ENCODE measurements around the gene VPS37B. TPM values are rescaled to one million over a fixed set of nuclear protein-coding genes. Genes with fewer than 3 reads are reported as not detected.
"Not testable (repeated sequence)": the region's sequence is repeated elsewhere in the genome, so short reads cannot be mapped to it uniquely, and the experiment has no call there.

VPS37B gene
- total and polyA plus RNA-seq, 4 experiments from 2014 or later: 18.8 to 23.7 (median 22.2) TPM

- no peaks in the 10 kb centered on the region for H3K27me3 ChIP-seq (ENCODE audit: insufficient read depth, low read length)
- H3K36me3 ChIP-seq (ENCODE audit: insufficient read depth, low read length): no peaks in the 10 kb centered on the region
- no peak for DNase-seq
- peaks cover 0 to 18% of the 10 kb centered on the region in 2 donors for H3K36me3 Mint-ChIP-seq
- H3K4me1 ChIP-seq (ENCODE audit: insufficient read depth, low read length): peaks cover 85% of the 10 kb centered on the region
- H3K27me3 Mint-ChIP-seq: no peaks in the 10 kb centered on the region
- CTCF ChIA-PET (ENCODE audit: partially characterized antibody): interaction anchor here (1.1 to 7.8 kb wide), 6 partner anchors 8 to 70 kb away, joined by 3 to 72 read pairs (median 8); no protein-coding TSS in a partner anchor
- no peak overlapping the region for H3K27ac ChIP-seq (ENCODE audit: low read depth, low read length)
- peak overlapping the region; percentile 61 to 92 (median 77) for H3K27ac Mint-ChIP-seq
- H3K9me3 ChIP-seq (ENCODE audit: control insufficient read depth in 1 of 2, low read length in 2 of 2): no peaks in the 10 kb centered on the region
- peaks cover 52 to 91% (median 74%) of the 10 kb centered on the region in 4 donors for H3K4me1 Mint-ChIP-seq
- intact Hi-C loops (cut with micrococcal nuclease): no loop called here
- H3K4me3 Mint-ChIP-seq: peak overlapping the region in 5 of 8 donors; percentile 28 to 54 (median 37)
- POLR2A ChIA-PET (ENCODE audit: partially characterized antibody): interaction anchor here (1.2 to 7.9 kb wide), 4 partner anchors 8 to 84 kb away, joined by 3 to 104 read pairs (median 11); partner anchors contain the start of genes ABCB9 and VPS37B
- no peak overlapping the region for H3K4me3 ChIP-seq (ENCODE audit: low read length in 2 of 2)
- no peaks in the 10 kb centered on the region for H3K9me3 Mint-ChIP-seq
Observed at GRCh38 chr12:122882908-122883558, 12.9 kb downstream of the VPS37B start.

GRCh38 chr12:122880668-122881067 is 15.3 kb downstream of the VPS37B start:
- Histone ChIP-seq H3K4me1 (ENCODE audit: insufficient read depth, low read length) (peaks cover 86% of the 10 kb centered on the region), H3K36me3 (ENCODE audit: insufficient read depth, low read length) (peaks cover 3% of the 10 kb centered on the region), H3K4me3 (ENCODE audit: low read length in 2 of 2) (no peak overlapping the region), H3K27me3 (ENCODE audit: insufficient read depth, low read length) (no peaks in the 10 kb centered on the region), H3K9me3 (ENCODE audit: control insufficient read depth in 1 of 2, low read length in 2 of 2) (no peaks in the 10 kb centered on the region), H3K27ac (ENCODE audit: low read depth, low read length) (no peak overlapping the region)
- CTCF ChIA-PET (ENCODE audit: partially characterized antibody): interaction anchor here (0.7 to 7.8 kb wide), 10 partner anchors 8 to 76 kb away, joined by 3 to 72 read pairs (median 6); partner anchors contain the start of gene VPS37B
- intact Hi-C loops (cut with micrococcal nuclease): no loop called here
- POLR2A ChIA-PET (ENCODE audit: partially characterized antibody): interaction anchor here (1.9 to 7.9 kb wide), 5 partner anchors 8 to 86 kb away, joined by 7 to 104 read pairs (median 7); partner anchors contain the start of genes ABCB9 and VPS37B
- H3K36me3 Mint-ChIP-seq: peaks cover 0 to 21% of the 10 kb centered on the region in 2 donors
- no peak for DNase-seq
- H3K27me3 Mint-ChIP-seq: no peaks in the 10 kb centered on the region
- H3K4me3 Mint-ChIP-seq: peak overlapping the region in 3 of 8 donors; percentile 11 to 27 (median 20)
- no peaks in the 10 kb centered on the region for H3K9me3 Mint-ChIP-seq
- H3K4me1 Mint-ChIP-seq: peaks cover 51 to 94% (median 74%) of the 10 kb centered on the region in 4 donors
- peak overlapping the region; percentile 41 to 87 (median 80) for H3K27ac Mint-ChIP-seq

GRCh38 chr12:122880155-122880667 is 15.7 kb downstream of the VPS37B start:
- ChIA-PET CTCF (ENCODE audit: partially characterized antibody) (interaction anchor here (0.7 to 7.8 kb wide), 10 partner anchors 8 to 76 kb away, joined by 3 to 72 read pairs (median 6); partner anchors contain the start of gene VPS37B), POLR2A (ENCODE audit: partially characterized antibody) (interaction anchor here (1.4 to 7.9 kb wide), 5 partner anchors 9 to 17 kb away, joined by 5 to 104 read pairs (median 7); partner anchors contain the start of gene VPS37B)
- H3K27ac ChIP-seq (ENCODE audit: low read depth, low read length): no peak overlapping the region
- H3K36me3 ChIP-seq (ENCODE audit: insufficient read depth, low read length): peaks cover 3% of the 10 kb centered on the region
- Mint-ChIP-seq H3K27ac (peak overlapping the region; percentile 46 to 87 (median 74)), H3K4me3 (no peak overlapping the region), H3K27me3 (no peaks in the 10 kb centered on the region), H3K9me3 (no peaks in the 10 kb centered on the region), H3K4me1 (peaks cover 54 to 99% (median 78%) of the 10 kb centered on the region in 4 donors), H3K36me3 (peaks cover 0 to 21% of the 10 kb centered on the region in 2 donors)
- no peaks in the 10 kb centered on the region for H3K9me3 ChIP-seq (ENCODE audit: control insufficient read depth in 1 of 2, low read length in 2 of 2)
- no peaks in the 10 kb centered on the region for H3K27me3 ChIP-seq (ENCODE audit: insufficient read depth, low read length)
- H3K4me1 ChIP-seq (ENCODE audit: insufficient read depth, low read length): peaks cover 90% of the 10 kb centered on the region
- no peak overlapping the region for H3K4me3 ChIP-seq (ENCODE audit: low read length in 2 of 2)
- intact Hi-C loops (cut with micrococcal nuclease): no loop called here
- no peak for DNase-seq

- no peak overlapping the region for H3K4me3 ChIP-seq (ENCODE audit: low read length in 2 of 2)
- H3K36me3 Mint-ChIP-seq: peaks cover 0 to 21% of the 10 kb centered on the region in 2 donors
- CTCF ChIA-PET (ENCODE audit: partially characterized antibody): interaction anchor here (0.7 to 7.8 kb wide), 7 partner anchors 8 to 742 kb away, joined by 3 to 72 read pairs (median 5); no protein-coding TSS in a partner anchor
- H3K27ac Mint-ChIP-seq: peak overlapping the region in 6 of 7 donors; percentile 80 to 92 (median 86)
- H3K9me3 ChIP-seq (ENCODE audit: control insufficient read depth in 1 of 2, low read length in 2 of 2): no peaks in the 10 kb centered on the region
- intact Hi-C loops (cut with micrococcal nuclease): loop anchor here (2.0 kb wide), 1 partner anchor 16 kb away; no protein-coding TSS in a partner anchor
- peaks cover 3% of the 10 kb centered on the region for H3K36me3 ChIP-seq (ENCODE audit: insufficient read depth, low read length)
- peaks cover 93% of the 10 kb centered on the region for H3K4me1 ChIP-seq (ENCODE audit: insufficient read depth, low read length)
- H3K27me3 Mint-ChIP-seq: no peaks in the 10 kb centered on the region
- H3K4me3 Mint-ChIP-seq: peak overlapping the region in 5 of 8 donors; percentile 13 to 17 (median 15)
- POLR2A ChIA-PET (ENCODE audit: partially characterized antibody): interaction anchor here (1.4 to 7.9 kb wide), 5 partner anchors 8 to 19 kb away, joined by 5 to 104 read pairs (median 7); partner anchors contain the start of gene VPS37B
- no peak for DNase-seq
- no peaks in the 10 kb centered on the region for H3K27me3 ChIP-seq (ENCODE audit: insufficient read depth, low read length)
- H3K4me1 Mint-ChIP-seq: peaks cover 56 to 96% (median 79%) of the 10 kb centered on the region in 4 donors
- H3K27ac ChIP-seq (ENCODE audit: low read depth, low read length): no peak overlapping the region
- H3K9me3 Mint-ChIP-seq: no peaks in the 10 kb centered on the region
Observed at GRCh38 chr12:122878780-122879612, 16.9 kb downstream of the VPS37B start.

GRCh38 chr12:122876731-122877130 is 19.2 kb downstream of the VPS37B start:
- H3K4me1 ChIP-seq (ENCODE audit: insufficient read depth, low read length): peaks cover 94% of the 10 kb centered on the region
- Mint-ChIP-seq H3K4me3 (peak overlapping the region in 1 of 8 donors; percentile 2), H3K36me3 (peaks cover 0 to 26% of the 10 kb centered on the region in 2 donors), H3K27ac (peak overlapping the region in 5 of 7 donors; percentile 14 to 91 (median 82)), H3K9me3 (peaks cover 0 to 2% (median 0%) of the 10 kb centered on the region in 8 donors), H3K4me1 (peaks cover 66 to 96% (median 83%) of the 10 kb centered on the region in 4 donors), H3K27me3 (no peaks in the 10 kb centered on the region)
- DNase-seq: no peak
- peaks cover 3% of the 10 kb centered on the region for H3K36me3 ChIP-seq (ENCODE audit: insufficient read depth, low read length)
- H3K4me3 ChIP-seq (ENCODE audit: low read length in 2 of 2): no peak overlapping the region
- H3K27me3 ChIP-seq (ENCODE audit: insufficient read depth, low read length): no peaks in the 10 kb centered on the region
- no peak overlapping the region for H3K27ac ChIP-seq (ENCODE audit: low read depth, low read length)
- intact Hi-C loops (cut with micrococcal nuclease): no loop called here
- ChIA-PET POLR2A (ENCODE audit: partially characterized antibody) (interaction anchor here (1.2 to 7.9 kb wide), 3 partner anchors 15 to 21 kb away, joined by 3 to 104 read pairs (median 5); partner anchors contain the start of gene VPS37B), CTCF (ENCODE audit: partially characterized antibody) (interaction anchor here (0.9 to 7.8 kb wide), 4 partner anchors 11 to 78 kb away, joined by 3 to 72 read pairs (median 6); no protein-coding TSS in a partner anchor)
- H3K9me3 ChIP-seq (ENCODE audit: control insufficient read depth in 1 of 2, low read length in 2 of 2): no peaks in the 10 kb centered on the region

GRCh38 chr12:122876281-122876680 is 19.6 kb downstream of the VPS37B start:
- H3K27me3 ChIP-seq (ENCODE audit: insufficient read depth, low read length); H3K9me3 ChIP-seq (ENCODE audit: control insufficient read depth in 1 of 2, low read length in 2 of 2); intact Hi-C loops (cut with micrococcal nuclease); H3K27ac ChIP-seq (ENCODE audit: low read depth, low read length); H3K36me3 ChIP-seq (ENCODE audit: insufficient read depth, low read length); H3K9me3 Mint-ChIP-seq; DNase-seq; H3K27me3 Mint-ChIP-seq; H3K4me3 ChIP-seq (ENCODE audit: low read length in 2 of 2): not testable (repeated sequence)
- POLR2A ChIA-PET (ENCODE audit: partially characterized antibody): interaction anchor here (1.2 to 7.9 kb wide), 3 partner anchors 16 to 21 kb away, joined by 3 to 104 read pairs (median 5); partner anchors contain the start of gene VPS37B
- Mint-ChIP-seq H3K36me3 (peaks cover 0 to 27% of the 10 kb centered on the region in 2 donors), H3K4me1 (peaks cover 68 to 96% (median 83%) of the 10 kb centered on the region in 4 donors), H3K27ac (peak overlapping the region in 6 of 7 donors; percentile 47 to 91 (median 79)), H3K4me3 (peak overlapping the region in 5 of 8 donors; percentile 44 to 75 (median 64))
- H3K4me1 ChIP-seq (ENCODE audit: insufficient read depth, low read length): peaks cover 94% of the 10 kb centered on the region
- CTCF ChIA-PET (ENCODE audit: partially characterized antibody): interaction anchor here (0.9 to 7.8 kb wide), 3 partner anchors 12 to 78 kb away, joined by 3 to 72 read pairs (median 8); no protein-coding TSS in a partner anchor

All from CD4-positive, alpha-beta memory T cell (primary cell).